HG02623 (cell line): Measurements from ENCODE around the gene ZNF281.
A peak's percentile ranks its signal among the peaks of the same experiment; 100 is the strongest.
"Not testable (repeated sequence)": the region's sequence is repeated elsewhere in the genome, so short reads cannot be mapped to it uniquely, and the experiment has no call there.

Source experiments
- ATAC-seq: cut with Tn5 transposase; IDR thresholded peaks from one replicate; pipeline ENCODE4 v1.9.1; 2021; ENCODE audit warnings: moderate library complexity; ENCODE audit not compliant: unreplicated experiment

Gene ZNF281

GRCh38 chr1:200409761-200410565 is at the start of gene ZNF281:
Gene ZNF281 (minus strand): TSS chr1:200410036. CDS start chr1:200409705, 331 bp downstream.
- ATAC-seq: peak; percentile 95

- ATAC-seq: no peak
These were observed 48.9 kb upstream of the ZNF281 start for GRCh38 chr1:200458780-200459179.

GRCh38 chr1:200457810-200458209 is 48.0 kb upstream of the ZNF281 start:
- ATAC-seq: no peak

GRCh38 chr1:200454425-200454824 is 44.6 kb upstream of the ZNF281 start:
- no peak for ATAC-seq

GRCh38 chr1:200453553-200453905 is 43.7 kb upstream of the ZNF281 start:
- ATAC-seq: no peak

GRCh38 chr1:200452850-200453552 is 43.2 kb upstream of the ZNF281 start:
- no peak for ATAC-seq

GRCh38 chr1:200448034-200448762 is 38.4 kb upstream of the ZNF281 start:
- ATAC-seq: peak; percentile 90

- ATAC-seq: no peak
These were observed 35.4 kb upstream of the ZNF281 start for GRCh38 chr1:200445213-200445612.

GRCh38 chr1:200444478-200444877 is 34.6 kb upstream of the ZNF281 start:
- ATAC-seq: no peak

- no peak for ATAC-seq
These were observed 34.0 kb upstream of the ZNF281 start for GRCh38 chr1:200443860-200444259.

- no peak for ATAC-seq
These were observed 32.8 kb upstream of the ZNF281 start for GRCh38 chr1:200442537-200443156.

- ATAC-seq: no peak
These were observed 32.2 kb upstream of the ZNF281 start for GRCh38 chr1:200442023-200442422.

GRCh38 chr1:200438911-200439310 is 29.1 kb upstream of the ZNF281 start:
- ATAC-seq: no peak

GRCh38 chr1:200438413-200438812 is 28.6 kb upstream of the ZNF281 start:
- ATAC-seq: not testable (repeated sequence)

- ATAC-seq: peak; percentile 78
These were observed 27.8 kb upstream of the ZNF281 start for GRCh38 chr1:200437556-200438203.

GRCh38 chr1:200437088-200437487 is 27.3 kb upstream of the ZNF281 start:
- no peak for ATAC-seq

GRCh38 chr1:200436436-200436835 is 26.6 kb upstream of the ZNF281 start:
- ATAC-seq: no peak

GRCh38 chr1:200435200-200435780 is 25.5 kb upstream of the ZNF281 start:
- ATAC-seq: no peak

GRCh38 chr1:200433586-200433985 is 23.8 kb upstream of the ZNF281 start:
- ATAC-seq: no peak

GRCh38 chr1:200432586-200432985 is 22.8 kb upstream of the ZNF281 start:
- ATAC-seq: no peak
